Measurements from ENCODE around the gene PFN4.

DNA sequence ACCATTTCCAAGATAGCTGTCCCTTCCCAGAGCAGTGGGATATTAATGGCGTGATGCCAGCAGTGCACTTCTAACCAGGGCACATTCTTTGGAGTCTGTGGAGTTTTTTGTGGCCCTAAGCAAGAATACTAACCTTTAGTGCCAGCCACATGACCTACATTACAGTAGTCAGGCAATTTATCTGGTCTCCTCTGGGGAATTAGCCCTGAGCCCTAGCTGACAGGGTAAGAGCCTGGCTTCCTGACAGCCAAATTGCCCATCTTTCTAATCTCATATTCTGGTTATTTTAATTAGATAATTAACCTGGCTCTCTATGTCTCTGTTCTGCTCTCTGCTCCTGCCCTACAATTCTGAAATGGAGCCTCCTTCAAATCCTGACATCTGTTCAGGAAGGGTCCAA lies 5.2 kb downstream of the PFN4 start:
- TF ChIP-seq CTCF (IDR thresholded peaks at IDR 0.05) (no peak), POLR2A (IDR thresholded peaks at IDR 0.05) (no peak), POLR2AphosphoS5 (IDR thresholded peaks at IDR 0.05) (no peak), EP300 (IDR thresholded peaks at IDR 0.05; ENCODE audit: low read depth) (no peak)
